GM23338 (cell line): ENCODE data around the gene EXOC7.

Experiments
- CREB1 ChIP-seq: fragments of 250-450 bp; sonication (Bioruptor Pico); IDR thresholded peaks from 2 replicates; pipeline ENCODE4 v1.5.0; 2020; ENCODE audit warnings: low read depth, mild to moderate bottlenecking, moderate library complexity
- CTCF ChIP-seq, 2 experiments: fragments of 200-600 bp in 1 of 2; sonication (generic) in 1 of 2; conservative IDR thresholded peaks; 2 replicates each; pipeline versions ENCODE4 v1.5.1 to v1.6.1; 2016 to 2017; ENCODE audit warnings: antibody characterized with exemption in 2 of 2, low read depth in 2 of 2, mild to moderate bottlenecking in 2 of 2, moderate library complexity in 1 of 2
- EZH2 ChIP-seq: fragments of 200-600 bp; sonication (generic); IDR thresholded peaks from one replicate; pipeline ENCODE4 v1.8.0; 2017; ENCODE audit warnings: antibody characterized with exemption, mild to moderate bottlenecking, low read depth; ENCODE audit not compliant: unreplicated experiment
- EZH2phosphoT487 ChIP-seq: fragments of 200-600 bp; sonication (generic); IDR thresholded peaks from one replicate; pipeline ENCODE4 v1.8.1; 2018; ENCODE audit warnings: antibody characterized with exemption; ENCODE audit not compliant: unreplicated experiment
- JUNB ChIP-seq: IDR thresholded peaks from one replicate; pipeline ENCODE4 v1.6.1; 2016; ENCODE audit warnings: antibody characterized with exemption; ENCODE audit not compliant: unreplicated experiment
- POLR2AphosphoS5 ChIP-seq: IDR thresholded peaks from 2 replicates; pipeline ENCODE4 v1.6.1; 2016; ENCODE audit warnings: antibody characterized with exemption, low read depth
- REST ChIP-seq: IDR thresholded peaks from one replicate; pipeline ENCODE4 v1.6.1; 2018; ENCODE audit warnings: antibody characterized with exemption; ENCODE audit not compliant: unreplicated experiment
- STAT1 ChIP-seq: IDR thresholded peaks from one replicate; pipeline ENCODE4 v1.6.1; 2016; ENCODE audit warnings: antibody characterized with exemption; ENCODE audit not compliant: unreplicated experiment

- TF ChIP-seq CTCF (conservative IDR thresholded peaks at IDR 0.05; ENCODE audit: low read depth in 2 of 2) (no peak), REST (no peak), POLR2AphosphoS5 (no peak), CREB1 (CRISPR knock-in tag) (no peak), JUNB (no peak), EZH2 (no peak), EZH2phosphoT487 (no peak), STAT1 (no peak)
Observed at GRCh38 chr17:76149214-76149613, 45.6 kb upstream of the EXOC7 start.
